Muscle of back (tissue), 13 donors: ENCODE data around the gene LAMA3. TPM values are rescaled to one million over a fixed set of nuclear protein-coding genes. Genes with fewer than 3 reads are reported as not detected.

Experiments
- DNase-seq, 3 donors: peaks; one replicate each; pipeline versions ENCODE4 v3.0.0 to v3.0.0-alpha.2; 2013
- long read RNA-seq, 9 donors: transcript quantifications; one replicate each; lab custom pipeline, GENCODE V29; 2026
- polyA plus RNA-seq, 10 donors: library from polyadenylated mRNA; unstranded; fragments of 120-200 nt; gene quantifications; one replicate each; pipeline ENCODE4 v1.2.1, GENCODE V29; 2013; ENCODE audit not compliant: insufficient read length in 10 of 10

Gene LAMA3, protein sequence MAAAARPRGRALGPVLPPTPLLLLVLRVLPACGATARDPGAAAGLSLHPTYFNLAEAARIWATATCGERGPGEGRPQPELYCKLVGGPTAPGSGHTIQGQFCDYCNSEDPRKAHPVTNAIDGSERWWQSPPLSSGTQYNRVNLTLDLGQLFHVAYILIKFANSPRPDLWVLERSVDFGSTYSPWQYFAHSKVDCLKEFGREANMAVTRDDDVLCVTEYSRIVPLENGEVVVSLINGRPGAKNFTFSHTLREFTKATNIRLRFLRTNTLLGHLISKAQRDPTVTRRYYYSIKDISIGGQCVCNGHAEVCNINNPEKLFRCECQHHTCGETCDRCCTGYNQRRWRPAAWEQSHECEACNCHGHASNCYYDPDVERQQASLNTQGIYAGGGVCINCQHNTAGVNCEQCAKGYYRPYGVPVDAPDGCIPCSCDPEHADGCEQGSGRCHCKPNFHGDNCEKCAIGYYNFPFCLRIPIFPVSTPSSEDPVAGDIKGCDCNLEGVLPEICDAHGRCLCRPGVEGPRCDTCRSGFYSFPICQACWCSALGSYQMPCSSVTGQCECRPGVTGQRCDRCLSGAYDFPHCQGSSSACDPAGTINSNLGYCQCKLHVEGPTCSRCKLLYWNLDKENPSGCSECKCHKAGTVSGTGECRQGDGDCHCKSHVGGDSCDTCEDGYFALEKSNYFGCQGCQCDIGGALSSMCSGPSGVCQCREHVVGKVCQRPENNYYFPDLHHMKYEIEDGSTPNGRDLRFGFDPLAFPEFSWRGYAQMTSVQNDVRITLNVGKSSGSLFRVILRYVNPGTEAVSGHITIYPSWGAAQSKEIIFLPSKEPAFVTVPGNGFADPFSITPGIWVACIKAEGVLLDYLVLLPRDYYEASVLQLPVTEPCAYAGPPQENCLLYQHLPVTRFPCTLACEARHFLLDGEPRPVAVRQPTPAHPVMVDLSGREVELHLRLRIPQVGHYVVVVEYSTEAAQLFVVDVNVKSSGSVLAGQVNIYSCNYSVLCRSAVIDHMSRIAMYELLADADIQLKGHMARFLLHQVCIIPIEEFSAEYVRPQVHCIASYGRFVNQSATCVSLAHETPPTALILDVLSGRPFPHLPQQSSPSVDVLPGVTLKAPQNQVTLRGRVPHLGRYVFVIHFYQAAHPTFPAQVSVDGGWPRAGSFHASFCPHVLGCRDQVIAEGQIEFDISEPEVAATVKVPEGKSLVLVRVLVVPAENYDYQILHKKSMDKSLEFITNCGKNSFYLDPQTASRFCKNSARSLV (N-terminal part only)
- 10 to 100 TPM in 2 of 10 donors, 1 to 10 TPM in 8; 3.1 to 14.4 (median 4.1) TPM for polyA plus RNA-seq
- long read RNA-seq, donor 1 = 0 reads
- long read RNA-seq, donor 2 = 0 reads
- long read RNA-seq, donor 3 = 0 reads
- long read RNA-seq, donor 4 = 0 reads
- long read RNA-seq, donor 5 = 0 reads
- long read RNA-seq, donor 6 = 0 reads
- long read RNA-seq, donor 7 = 0 reads
- long read RNA-seq, donor 8 = 0 reads
- long read RNA-seq, donor 9 = 0 reads

DNA sequence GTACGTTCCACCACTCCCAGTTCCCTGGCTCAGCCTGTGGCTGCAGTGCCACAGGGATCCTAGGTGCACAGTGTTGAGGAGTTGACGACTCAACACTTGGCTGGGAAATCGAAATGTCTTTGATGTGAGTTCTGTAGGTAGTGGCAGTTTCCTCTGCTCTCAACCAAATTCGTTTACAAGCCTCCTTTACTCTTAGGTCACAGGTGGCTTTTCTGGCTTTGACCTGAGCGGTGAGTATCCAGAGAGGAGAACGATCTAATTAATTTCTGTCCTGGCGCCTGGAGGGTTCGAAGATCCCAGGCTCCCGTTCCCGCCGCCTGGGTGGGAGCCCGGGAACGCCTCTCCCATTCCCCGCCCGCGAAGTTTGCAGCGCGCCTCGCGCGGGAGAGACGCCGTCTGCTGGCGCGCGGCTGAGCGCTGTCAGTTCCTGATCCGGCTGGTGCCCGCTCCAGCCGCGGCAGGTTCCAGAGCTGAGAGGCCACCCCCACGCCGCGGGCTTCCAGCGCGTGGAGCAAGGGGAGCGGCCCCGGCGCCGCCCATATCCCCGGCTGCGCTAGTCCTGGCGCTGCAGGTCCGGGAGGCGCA, at the start of gene LAMA3:
Gene LAMA3 (plus strand): TSS at position 423 of the 585 bp plus-strand sequence. CDS start 231 bp downstream, outside the sequence.
- peak; percentile 21 to 75 (median 51) for DNase-seq

DNA sequence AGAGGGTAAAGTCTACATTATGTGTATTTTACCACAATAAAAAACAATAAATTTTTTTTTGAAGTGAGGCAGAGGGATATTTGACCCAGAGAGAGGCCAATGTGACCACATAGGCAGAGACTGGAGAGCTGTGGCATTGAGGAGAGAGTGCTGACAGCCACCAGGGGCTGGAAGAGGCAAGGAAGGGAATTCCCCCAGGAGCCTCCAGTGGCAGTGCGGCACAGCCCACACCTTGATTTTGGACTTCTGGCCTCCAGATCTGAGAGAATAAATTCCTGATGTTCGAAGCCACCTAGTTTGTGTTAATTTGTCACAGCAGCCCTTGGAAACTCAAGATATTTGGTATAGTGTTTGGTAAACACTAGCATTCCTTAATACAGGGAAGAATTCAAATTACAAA, 49.2 kb upstream of the LAMA3 start:
- no peak for DNase-seq

DNA sequence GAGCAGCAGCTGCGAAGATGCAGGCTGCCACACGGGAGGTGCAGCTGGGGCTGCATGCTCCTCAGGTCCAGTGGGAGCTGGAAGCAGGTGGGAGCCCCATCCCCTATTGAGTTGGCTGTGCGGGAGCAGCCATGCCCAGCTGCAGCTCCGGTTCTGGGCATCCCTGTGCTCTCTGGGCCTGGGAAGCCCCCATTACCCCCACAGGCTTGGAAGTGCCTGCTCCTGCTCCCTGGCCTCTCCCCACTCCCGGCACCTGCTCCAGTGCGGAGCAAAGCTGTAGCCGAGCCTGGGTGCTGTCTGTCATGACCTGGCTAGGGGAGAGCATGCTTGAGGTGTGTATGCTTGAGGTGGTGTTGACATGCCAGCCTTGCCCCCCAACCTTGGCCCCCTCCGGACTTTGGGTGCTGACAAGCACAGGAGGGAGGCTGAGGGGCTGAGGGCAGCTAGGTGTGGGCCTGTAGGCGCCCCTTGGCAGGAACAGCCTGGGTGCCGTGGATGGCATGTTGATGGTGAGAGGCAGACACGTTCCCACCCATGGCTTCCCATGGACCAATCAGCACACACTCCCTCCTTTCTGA, 48.0 kb upstream of the LAMA3 start:
- no peak for DNase-seq

DNA sequence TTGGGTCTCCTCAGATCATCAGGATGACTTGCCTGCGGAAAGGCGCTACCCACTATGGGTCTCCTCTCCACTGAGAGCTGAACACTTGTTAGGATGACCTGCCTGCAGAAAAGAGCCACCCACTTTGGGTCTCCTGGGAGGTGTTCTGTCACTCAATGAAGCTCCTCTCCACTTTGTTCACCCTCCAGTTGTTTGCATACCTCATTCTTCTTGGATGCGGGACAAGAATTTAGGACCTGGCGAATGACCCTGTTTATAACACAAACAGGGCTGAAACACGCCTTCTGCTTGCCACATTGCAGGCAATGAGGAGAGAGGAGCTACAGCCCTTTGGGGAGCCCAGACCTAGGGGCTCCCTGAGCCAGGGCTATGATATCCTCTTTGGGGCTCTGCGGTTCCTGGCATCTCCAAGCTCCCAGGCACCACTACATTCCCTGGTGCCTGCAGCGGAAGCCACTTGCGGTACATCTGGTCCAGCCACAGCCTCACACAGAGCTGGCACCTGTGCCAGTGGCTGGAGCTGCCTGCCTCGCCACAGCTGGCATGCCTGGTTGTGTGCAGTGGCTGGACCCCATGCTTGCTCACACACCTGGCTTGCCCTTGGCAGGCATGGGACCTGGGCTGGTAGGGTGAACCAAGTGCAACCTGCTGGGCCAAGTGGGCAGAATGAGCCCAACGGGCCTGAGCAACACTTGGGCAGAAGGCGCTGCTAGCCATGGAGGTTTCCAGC, 47.2 kb upstream of the LAMA3 start:
- DNase-seq = no peak

DNA sequence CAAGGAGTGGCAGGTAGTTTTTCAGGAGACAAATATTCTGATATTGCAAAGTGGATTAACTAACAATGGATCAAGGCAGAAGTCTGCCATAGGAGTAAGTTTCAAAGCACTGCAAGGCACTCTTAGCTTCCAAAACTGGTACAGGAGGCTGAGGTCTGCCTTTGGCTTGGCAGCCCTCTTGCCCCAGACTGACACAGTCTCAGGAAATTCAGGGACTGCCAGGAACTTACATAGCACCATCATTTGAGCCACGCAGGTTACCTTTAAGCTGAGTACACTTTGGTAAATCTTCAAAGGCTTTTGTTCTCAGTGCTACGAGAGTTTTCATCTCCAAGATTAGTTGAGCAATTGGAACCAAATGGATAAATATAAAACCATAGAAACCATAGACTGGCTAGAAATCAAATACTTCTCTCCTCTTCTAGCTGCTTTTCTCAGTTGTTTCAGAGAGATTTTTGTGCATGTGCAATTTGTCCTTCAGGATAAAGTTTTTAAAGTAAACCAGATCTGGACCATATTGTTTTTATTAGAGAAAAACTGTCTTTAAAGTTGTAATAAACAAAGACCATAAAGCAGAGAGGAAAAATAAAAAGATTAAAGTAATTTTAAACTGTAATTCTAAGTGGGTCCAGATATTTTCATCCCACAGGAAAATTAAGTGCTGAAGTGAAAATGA, 45.3 kb upstream of the LAMA3 start:
- no peak for DNase-seq

DNA sequence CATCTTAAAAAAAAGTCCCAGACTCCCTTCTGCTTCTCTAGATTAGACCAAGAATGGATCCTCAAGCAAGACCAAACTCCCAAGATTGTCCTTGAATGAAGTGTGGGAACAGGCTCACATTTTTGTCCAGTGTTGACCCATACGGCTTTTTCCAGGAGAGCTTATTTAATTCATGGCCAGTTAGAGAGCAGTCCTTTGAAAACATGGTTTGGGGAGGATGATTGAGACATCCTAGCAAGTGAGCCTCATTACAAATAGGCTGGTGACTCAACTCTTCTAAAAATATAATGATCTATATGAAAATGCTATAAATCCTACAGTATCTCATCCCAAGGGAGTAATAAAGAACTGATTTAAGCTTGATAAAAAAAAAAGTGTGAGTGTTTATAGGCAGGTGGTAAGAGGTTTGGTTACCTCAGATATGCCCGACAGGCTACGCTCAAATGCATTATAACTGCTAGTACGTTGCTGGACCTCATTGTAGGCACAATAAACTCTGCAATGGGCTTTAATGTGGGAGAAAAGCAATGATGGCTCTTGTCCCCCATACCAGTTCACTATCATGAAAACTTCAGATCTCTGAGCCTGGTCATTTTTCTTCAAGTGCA, 43.6 kb upstream of the LAMA3 start:
- DNase-seq = no peak

DNA sequence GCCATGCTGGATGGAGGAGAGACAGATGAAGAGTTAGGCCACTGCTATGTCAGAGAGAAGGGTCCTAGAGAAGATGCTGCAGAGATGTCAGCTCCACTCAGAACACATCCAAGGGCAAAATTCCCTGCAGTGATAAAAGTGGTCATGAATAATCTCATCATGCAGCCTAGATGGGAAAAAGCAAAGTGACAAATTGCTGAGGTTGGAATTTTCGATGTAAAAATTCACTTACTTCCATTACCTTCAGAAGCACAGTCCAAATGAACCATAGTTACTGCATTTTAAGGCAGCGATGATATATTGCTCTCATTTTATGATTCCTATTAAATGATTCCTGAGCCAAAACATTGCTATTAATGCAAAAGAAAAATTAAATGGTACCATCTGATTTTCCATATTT, 43.0 kb upstream of the LAMA3 start:
- DNase-seq = no peak

DNA sequence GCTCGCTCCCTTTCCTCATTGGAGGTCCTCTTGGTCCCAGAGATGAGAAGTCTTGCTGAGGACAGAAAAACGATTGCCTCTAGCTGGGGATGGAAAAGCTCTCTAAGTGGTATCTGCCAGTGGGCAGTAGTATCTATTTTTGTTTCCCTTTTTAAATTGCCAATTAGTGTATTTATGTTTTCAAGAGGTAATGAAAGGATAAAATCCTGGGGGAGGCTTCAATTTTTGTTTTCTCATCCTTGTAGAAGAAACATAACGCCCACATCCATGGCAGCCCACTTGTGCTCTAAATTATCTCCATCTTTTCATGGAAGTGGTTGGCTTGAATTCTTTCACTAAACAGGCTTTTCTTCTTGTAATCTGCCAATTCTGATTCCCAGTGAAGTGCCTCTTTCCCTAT, 40.8 kb upstream of the LAMA3 start:
- DNase-seq = no peak

DNA sequence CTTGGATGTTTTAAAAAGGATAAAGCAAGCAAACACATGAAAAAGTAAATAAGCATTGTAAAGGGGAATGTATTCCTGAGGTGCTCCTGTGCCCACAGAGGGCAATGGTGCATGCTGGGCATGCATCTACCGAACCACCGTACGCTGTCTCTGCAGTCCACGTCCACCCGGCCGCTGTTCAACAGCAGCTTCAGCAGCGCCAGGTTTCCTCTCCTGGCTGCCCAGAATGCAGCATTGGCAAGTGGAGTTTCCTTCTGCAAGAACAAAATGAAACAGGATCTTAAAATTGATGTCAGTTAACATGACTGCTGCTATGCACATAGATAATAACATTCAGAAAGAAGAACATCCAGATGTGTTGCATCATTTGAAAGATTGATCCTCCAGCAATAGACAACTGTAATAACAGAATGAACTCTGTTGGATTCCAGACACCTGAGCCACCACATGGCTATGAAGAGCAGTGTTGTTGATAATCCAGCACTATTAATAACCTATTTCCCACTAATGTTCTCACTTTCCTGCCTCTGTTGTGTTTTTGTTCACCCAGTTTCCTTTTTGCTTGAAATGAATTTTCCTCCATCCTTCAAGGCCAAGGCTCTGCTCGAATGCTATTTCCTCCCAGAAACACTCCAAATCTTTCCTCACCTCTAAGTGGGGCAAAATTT, 40.2 kb upstream of the LAMA3 start:
- DNase-seq = peak in 2 of 3 donors; percentile 34 to 63

DNA sequence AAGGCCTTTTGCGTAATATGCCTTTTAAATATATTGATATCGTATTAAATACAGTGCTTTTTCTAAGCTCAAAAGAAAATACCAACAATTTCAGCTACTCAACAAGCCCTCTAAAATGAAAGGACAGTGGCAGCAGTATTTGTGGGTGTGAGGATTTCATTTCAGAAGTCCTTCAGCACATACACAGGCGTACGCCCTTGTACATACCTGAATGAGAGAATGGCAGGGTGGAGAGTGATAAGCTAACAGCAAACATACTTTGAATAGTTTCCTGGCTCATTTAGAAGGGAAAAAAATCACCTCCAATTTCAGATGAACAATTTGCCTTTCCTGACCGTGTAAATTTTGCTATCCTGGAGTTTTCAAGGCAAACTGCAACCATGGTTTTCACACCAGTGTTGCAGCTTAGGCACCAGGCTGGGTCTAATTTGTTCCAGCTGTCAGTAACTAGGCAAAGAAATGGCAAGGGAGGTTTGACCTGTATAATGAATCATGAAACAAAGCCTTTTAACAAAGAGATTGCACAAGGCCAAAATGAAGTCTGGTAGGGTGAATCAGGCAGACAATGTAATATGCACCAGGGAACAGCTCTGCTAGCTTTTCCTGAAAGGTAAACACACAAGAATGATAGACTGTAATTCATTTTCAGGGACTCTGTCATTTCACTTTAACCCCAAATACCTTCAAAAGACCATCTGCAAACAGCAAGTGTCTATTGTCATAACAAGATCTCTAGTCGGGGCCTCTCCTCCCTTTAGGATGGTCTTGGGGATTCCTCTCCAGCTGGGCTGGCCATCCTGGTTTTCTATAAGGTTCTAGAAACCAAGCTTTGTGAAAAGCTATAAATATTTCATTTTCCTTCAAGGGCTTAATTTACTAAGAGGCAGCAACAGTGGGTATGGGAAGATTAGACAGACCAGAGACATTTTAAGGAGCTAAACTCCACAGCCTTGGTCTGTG, 38.0 kb upstream of the LAMA3 start:
- DNase-seq = peak in 1 of 3 donors; percentile 37

DNA sequence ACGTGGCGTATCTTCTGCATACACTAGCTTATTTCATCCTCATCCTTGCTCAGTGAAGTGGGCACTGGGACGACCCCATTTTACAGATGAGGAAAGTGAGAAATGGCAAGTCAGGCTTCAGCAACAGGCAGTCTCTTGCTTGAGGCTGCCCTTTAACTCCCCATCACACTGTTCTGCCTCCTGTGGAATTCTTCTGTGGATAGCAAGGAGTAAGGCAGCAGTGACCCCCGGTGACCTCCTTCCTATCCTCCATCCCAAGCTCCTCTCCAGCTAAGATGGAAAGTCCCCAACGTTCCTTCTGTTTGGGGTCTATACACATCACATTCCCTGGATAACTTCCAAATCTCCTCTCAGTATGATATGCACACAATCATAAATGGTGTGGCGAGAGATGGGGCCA, 37.0 kb upstream of the LAMA3 start:
- no peak for DNase-seq

DNA sequence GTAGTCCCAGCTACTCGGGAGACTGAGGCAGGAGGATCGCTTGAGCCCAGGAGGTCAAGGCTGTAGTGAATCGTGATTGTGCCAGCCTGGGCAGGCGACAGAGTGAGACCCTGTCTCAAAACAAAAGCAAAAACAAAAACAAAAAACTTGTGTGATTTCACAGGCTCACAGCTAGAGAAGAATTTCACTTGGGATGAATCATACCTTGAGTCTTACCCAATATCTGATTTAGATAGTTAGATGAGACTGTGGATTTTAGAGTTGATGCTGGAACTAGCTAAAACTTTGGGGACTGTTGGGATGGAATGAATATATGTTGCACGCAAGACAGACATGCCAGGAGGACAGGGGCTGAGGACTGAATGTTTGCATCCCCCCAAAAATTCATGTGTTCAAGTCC, 31.0 kb upstream of the LAMA3 start:
- DNase-seq = no peak

DNA sequence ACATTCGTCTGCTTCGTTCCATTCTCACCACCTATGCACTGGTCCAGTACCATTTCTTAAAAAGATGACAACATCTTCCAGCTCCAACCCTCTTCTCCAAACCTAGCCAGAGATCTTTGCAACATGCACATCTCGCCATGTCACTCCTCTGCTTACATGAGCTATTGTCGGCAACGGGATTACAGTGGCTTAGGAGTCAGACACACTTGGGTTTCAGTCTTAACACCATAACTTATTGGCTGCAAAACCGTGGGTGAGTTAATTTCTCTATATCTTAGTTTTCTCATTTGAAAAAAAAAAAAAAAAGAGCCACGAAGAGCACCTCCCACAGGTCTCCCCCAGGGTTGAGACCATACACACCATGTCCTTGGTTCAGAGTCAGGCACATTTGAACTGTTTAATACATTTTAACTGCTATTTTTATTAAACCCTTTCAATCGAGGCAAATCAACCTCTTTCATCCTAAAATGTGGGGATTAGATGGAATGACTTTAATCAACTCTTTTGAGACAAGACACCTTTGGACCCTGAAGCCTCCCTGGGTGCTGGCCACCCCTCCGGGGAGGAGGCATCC, 27.4 kb upstream of the LAMA3 start:
- DNase-seq = no peak

DNA sequence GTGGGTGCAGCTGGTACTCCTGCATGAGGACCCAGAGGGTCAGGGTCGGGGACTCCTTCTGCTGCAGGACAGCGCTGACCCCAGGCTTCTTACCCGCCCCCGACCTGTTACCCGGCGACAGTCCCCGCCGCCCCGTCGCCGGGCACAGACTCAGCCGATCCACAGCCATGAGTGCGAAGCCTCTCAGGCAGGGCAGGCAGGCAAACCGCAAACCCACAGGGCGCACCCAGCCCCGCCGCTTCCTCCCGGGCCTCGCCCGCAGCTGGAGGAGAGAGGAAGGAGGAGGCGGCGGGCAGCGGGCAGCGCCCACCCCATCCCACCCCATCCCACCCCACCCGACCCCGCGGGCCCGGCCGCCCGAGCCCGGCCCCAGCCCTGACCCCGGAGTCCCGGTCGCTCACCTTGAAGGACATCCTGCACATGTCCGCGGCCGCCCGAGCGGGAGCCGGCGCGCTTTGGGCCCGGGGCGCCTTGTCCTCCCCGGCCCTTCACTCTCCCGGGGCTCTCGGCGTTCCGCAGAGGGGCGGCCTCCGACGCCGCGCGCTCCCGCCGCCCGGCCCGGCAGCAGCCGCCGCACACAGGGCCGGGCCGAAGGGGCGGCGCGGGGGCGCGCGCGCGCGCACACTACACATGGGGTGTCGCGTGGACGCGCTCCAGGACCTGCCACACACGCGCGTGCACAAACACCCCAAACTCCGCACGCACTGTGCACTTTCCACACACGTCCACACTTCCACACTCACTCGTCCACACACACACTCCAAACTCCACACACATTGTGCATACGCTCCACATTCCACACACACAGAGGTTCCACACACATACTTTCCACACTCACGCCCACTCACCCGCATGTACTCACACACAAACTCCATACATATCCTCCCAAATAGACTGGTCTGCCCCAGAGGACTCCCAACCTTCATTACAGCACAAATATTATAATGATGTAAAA, 26.7 kb upstream of the LAMA3 start, which contains the start of gene ANKRD29:
Gene ANKRD29 (minus strand): TSS at position 603 of the 955 bp plus-strand sequence. CDS start 181 bp downstream, at position 422.
- DNase-seq = peak in 2 of 3 donors; percentile 41 to 59

DNA sequence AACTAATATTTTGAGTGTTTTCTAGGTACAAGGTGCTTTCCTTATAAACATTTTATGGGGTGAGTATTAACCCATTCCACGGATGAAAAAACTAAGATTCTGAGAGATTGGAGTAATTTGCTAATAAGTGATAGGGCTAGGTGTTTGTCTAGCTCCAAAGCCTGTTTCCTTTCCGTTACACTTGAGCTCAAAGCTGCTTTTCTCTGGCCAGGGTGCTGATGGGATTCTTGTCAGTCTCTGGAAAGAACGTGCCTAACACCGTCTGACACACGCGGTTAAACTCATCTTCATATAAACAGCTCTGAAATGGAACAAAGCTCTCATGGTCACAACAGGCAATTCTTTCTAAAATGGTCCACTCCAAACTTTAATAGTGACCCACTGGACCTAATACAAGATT, 24.6 kb upstream of the LAMA3 start:
- no peak for DNase-seq
